Small intestine (tissue), 7 donors: ENCODE measurements around the gene APBB1IP. TPM values are rescaled to one million over a fixed set of nuclear protein-coding genes. Genes with fewer than 3 reads are reported as not detected.
"Not testable (repeated sequence)": the region's sequence is repeated elsewhere in the genome, so short reads cannot be mapped to it uniquely, and the experiment has no call there.

ENCODE experiments used
- DNase-seq, 2 donors: peaks; one replicate each; pipeline versions ENCODE4 v3.0.0 to v3.0.0-alpha.2; 2013
- FAIRE-seq: peaks from 2 replicates; lab custom pipeline; 2012; peaks lifted over from hg19 to GRCh38; lab: Jason Lieb, UNC
- H3K27ac ChIP-seq, 3 donors: one replicate each; pipeline ENCODE4 v1.5.1; 2013; ENCODE audit warnings: low read length in 2 of 3, mild to moderate bottlenecking in 2 of 3, control low read depth in 1 of 3, inconsistent platforms in 1 of 3, low read depth in 1 of 3, moderate library complexity in 1 of 3
- H3K27me3 ChIP-seq, 3 donors: one replicate each; pipeline ENCODE4 v1.6.1; 2013; ENCODE audit warnings: low read length in 3 of 3, inconsistent platforms in 1 of 3; ENCODE audit not compliant: control insufficient read depth in 3 of 3, insufficient read depth in 3 of 3
- H3K36me3 ChIP-seq, 3 donors: one replicate each; pipeline ENCODE4 v1.6.1; 2013; ENCODE audit warnings: low read length in 3 of 3, inconsistent platforms in 1 of 3, low read depth in 1 of 3, mild to moderate bottlenecking in 1 of 3, moderate library complexity in 1 of 3; ENCODE audit not compliant: control insufficient read depth in 3 of 3, insufficient read depth in 2 of 3
- H3K4me1 ChIP-seq, 3 donors: one replicate each; pipeline ENCODE4 v1.6.1; 2013; ENCODE audit warnings: low read length in 2 of 3, inconsistent platforms in 1 of 3, low read depth in 1 of 3, mild to moderate bottlenecking in 1 of 3, moderate library complexity in 1 of 3; ENCODE audit not compliant: control insufficient read depth in 3 of 3, insufficient read depth in 2 of 3
- H3K4me3 ChIP-seq, 3 donors: one replicate each; pipeline ENCODE4 v1.5.1; 2013; ENCODE audit warnings: low read length in 3 of 3, control low read depth in 1 of 3, inconsistent platforms in 1 of 3, low read depth in 1 of 3, mild to moderate bottlenecking in 1 of 3, moderate library complexity in 1 of 3
- H3K9me3 ChIP-seq, 2 donors: one replicate each; pipeline ENCODE4 v1.6.1; 2013; ENCODE audit warnings: low read depth in 1 of 2, low read length in 1 of 2; ENCODE audit not compliant: control insufficient read depth in 2 of 2, insufficient read depth in 1 of 2
- WGBS, 3 donors: extraction: QIAGEN DNeasy Blood & Tissue Kit; methylation state at CpG; one replicate each; pipeline ENCODE4 v1.1.7; 2013; 5-methylcytosine and 5-hydroxymethylcytosine counted together
- polyA plus RNA-seq, 4 donors: library from polyadenylated mRNA; stranded (reverse) in 3 of 4; unstranded in 1 of 4; fragments of 200-250 nt in 3 of 4; fragments of 120-200 nt in 1 of 4; gene quantifications; one replicate each; pipeline versions ENCODE4 v1.2.1 to v1.2.3, GENCODE V29; 2013
- donor health status: healthy with polysubstance abuse.
- donor health status: control.
- donor health status: control.
- donor health status: Bipolar disorder and iron deficiency.
- donor health status: healthy.

APBB1IP gene
- polyA plus RNA-seq, 4 donors: 1.1 to 4.6 (median 2.9) TPM

DNA sequence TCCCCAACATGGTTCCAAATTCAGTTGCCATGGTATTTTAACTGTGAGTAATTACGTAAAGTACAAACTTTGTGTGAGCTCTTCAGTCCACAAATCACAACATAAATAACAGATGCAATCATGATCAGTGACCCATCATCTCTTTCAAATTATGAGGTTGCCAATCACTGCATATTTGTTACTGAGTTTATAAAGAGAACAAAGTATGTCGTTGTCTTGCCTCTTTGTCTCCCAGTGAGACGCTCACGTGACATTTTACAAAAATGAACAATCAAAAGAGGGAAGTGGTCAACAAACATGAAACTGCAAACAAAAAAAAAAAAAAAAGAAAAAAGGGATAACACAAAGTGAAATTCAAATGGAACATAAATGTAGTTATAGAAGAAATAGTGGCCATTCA, 136.6 kb downstream of the APBB1IP start:
- DNase-seq (no peak), FAIRE-seq (no peak)
- Histone ChIP-seq H3K36me3 (no peaks in the 10 kb centered on the region), H3K4me3 (no peak overlapping the region), H3K27ac (no peak overlapping the region), H3K9me3 (peaks cover 0 to 6% of the 10 kb centered on the region in 2 donors), H3K27me3 (no peaks in the 10 kb centered on the region), H3K4me1 (no peaks in the 10 kb centered on the region)
- 70 to 92% (median 80%) methylated on average over 4 of the region's 4 CpGs for WGBS, 3 donors

DNA sequence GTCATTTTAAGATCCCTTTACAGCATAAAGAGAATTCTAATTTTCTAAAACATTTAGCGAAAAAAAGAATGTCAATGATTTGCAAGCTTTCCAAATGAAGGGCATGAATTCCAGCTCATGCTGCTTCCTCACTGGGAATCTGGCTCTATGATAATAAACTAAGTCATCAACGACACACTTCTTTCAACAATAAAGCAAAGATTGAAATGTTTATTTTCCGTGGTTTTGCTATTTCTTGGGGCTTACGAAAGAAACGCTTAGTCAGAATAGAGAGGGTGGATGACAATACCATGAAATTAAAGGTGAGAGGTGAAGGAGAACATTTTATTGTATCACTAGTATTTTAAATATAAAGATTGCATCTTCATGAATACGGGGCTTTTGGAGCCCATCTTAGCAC, 140.2 kb downstream of the APBB1IP start:
- H3K36me3 ChIP-seq, H3K9me3 ChIP-seq, H3K4me3 ChIP-seq, H3K27me3 ChIP-seq, H3K4me1 ChIP-seq, FAIRE-seq, H3K27ac ChIP-seq, DNase-seq: not testable (repeated sequence)
- 79 to 89% (median 85%) methylated on average over 6 of the region's 6 CpGs for WGBS, 3 donors

DNA sequence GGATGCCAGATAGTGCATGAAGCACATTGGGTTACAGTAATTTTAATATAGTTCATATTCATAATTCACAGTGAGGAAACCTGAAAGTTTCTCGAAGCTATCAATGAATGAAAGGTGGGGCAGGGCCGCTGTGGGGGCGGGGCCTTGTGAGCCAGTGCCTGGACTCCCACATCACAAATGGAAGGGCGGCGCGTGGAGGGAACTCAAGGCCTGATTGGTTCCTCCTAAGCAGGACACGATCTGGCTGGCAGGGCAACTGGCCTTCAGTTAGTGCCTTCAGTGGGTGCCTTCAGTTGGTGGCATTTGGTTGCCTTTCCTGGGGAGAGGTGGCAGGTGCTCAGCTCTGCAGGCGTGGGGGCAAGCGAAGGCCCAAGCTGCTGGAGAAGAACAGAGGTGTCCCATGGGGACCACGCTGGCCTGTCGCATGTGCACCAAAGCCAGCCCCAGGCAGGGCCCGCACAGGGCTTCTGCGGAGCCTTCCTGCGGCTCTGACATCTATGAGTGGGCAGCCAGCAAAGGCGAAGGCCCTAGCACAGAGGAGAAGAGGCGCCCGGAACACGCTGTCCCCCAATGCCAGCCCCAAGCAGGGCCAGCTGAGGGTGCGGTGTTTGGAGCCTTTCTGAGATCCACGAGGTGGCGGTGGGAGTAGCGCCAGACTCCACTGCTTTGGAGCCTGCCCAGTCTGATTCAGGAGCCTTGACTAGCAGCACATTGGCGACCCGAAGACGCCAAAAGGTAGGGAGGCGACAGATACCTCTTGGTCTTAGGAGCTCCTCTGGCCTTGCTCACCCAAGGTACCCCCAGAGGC, 141.3 kb downstream of the APBB1IP start:
- no peaks in the 10 kb centered on the region for H3K36me3 ChIP-seq
- FAIRE-seq (no peak), DNase-seq (no peak)
- H3K4me1 ChIP-seq: no peaks in the 10 kb centered on the region
- H3K4me3 ChIP-seq: no peak overlapping the region
- H3K9me3 ChIP-seq: peaks cover 0 to 6% of the 10 kb centered on the region in 2 donors
- WGBS, 3 donors: 88 to 93% (median 92%) methylated on average over 26 of the region's 26 CpGs
- H3K27ac ChIP-seq: no peak overlapping the region
- no peaks in the 10 kb centered on the region for H3K27me3 ChIP-seq

DNA sequence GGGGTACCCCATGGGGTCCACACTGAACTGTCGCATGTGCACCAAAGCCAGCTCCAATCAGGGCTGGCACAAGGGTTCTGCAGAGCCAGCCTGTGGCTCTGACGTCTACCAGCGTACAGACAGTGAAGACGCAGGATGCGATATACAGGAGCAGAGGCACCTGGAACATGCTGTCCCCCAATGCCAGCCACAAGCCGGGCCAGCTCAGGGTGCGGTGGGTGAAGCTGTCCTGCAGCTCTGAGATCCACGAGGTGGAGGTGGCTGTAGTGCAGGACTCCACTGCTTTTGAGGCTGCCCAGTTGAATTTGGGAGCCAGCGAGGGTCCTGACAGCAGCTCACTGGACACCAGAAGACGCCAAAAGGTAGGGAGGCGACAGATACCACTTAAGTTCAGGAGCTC, 148.1 kb downstream of the APBB1IP start:
- H3K4me1 ChIP-seq: no peaks in the 10 kb centered on the region
- H3K36me3 ChIP-seq: no peaks in the 10 kb centered on the region
- H3K4me3 ChIP-seq: no peak overlapping the region
- H3K27me3 ChIP-seq: no peaks in the 10 kb centered on the region
- FAIRE-seq (no peak), DNase-seq (no peak)
- 88 to 94% (median 91%) methylated on average over 11 of the region's 11 CpGs for WGBS, 3 donors
- no peaks in the 10 kb centered on the region for H3K9me3 ChIP-seq
- H3K27ac ChIP-seq: no peak overlapping the region

DNA sequence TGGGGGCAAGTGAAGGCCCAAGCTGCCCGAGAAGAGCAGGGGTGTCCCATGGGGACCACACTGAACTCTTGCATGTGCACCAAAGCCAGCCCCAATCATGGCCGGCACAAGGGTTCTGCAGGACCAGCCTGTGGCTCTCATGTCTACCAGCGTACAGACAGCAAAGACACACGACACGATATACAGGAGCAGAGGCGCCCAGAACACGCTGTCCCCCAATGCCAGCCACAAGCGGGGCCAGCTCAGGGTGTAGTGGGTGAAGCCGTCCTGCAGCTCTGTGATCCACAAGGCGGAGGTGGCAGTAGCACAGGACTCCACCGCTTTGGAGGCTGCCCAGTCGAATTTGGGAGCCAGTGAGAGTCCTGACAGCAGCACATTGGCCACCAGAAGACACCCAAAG, 150.5 kb downstream of the APBB1IP start:
- no peak for DNase-seq
- FAIRE-seq: no peak
- WGBS, 3 donors: 93 to 94% (median 93%) methylated on average over 12 of the region's 12 CpGs

GRCh38 chr10:26589813-26590212, 151.7 kb downstream of the APBB1IP start:
- 75 to 88% (median 81%) methylated on average over 5 of the region's 5 CpGs for WGBS, 3 donors

More for the DNA sequence above, 150.5 kb downstream of the APBB1IP start:
- Histone ChIP-seq H3K9me3 (no peaks in the 10 kb centered on the region), H3K36me3 (no peaks in the 10 kb centered on the region), H3K4me1 (no peaks in the 10 kb centered on the region), H3K27me3 (no peaks in the 10 kb centered on the region), H3K27ac (no peak overlapping the region), H3K4me3 (no peak overlapping the region)

DNA sequence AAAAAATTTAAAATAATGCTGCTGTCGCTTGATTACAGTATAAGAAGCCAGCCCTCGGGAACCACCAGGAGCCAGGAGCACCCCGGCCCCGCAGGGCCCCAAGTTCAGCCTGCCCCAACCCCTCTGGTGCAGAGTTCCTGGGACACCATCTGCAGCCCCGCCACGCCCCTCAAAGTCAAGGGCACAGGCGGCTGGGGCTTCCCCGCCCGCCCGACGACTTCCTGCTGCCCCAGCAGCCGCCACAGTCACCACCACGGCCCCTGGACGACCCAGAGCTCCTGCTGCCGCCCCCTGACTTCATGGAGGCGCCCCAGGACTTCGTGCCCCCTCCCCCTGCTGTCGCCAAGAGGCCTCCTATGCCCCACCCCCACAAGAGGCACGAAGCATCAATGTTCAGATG, 155.8 kb downstream of the APBB1IP start:
- H3K27ac ChIP-seq: no peak overlapping the region
- no peaks in the 10 kb centered on the region for H3K27me3 ChIP-seq
- H3K9me3 ChIP-seq: no peaks in the 10 kb centered on the region
- WGBS, 3 donors: 21 to 37% (median 25%) methylated on average over 19 of the region's 19 CpGs
- DNase-seq (peak; percentile 47 to 51), FAIRE-seq (no peak)
- H3K4me3 ChIP-seq: no peak overlapping the region
- no peaks in the 10 kb centered on the region for H3K4me1 ChIP-seq
- no peaks in the 10 kb centered on the region for H3K36me3 ChIP-seq

More at GRCh38 chr10:26589813-26590212, 151.7 kb downstream of the APBB1IP start:
- H3K36me3 ChIP-seq, H3K4me1 ChIP-seq, FAIRE-seq, H3K4me3 ChIP-seq, H3K27me3 ChIP-seq, H3K27ac ChIP-seq, DNase-seq, H3K9me3 ChIP-seq: not testable (repeated sequence)

GRCh38 chr10:26603283-26603682, 165.1 kb downstream of the APBB1IP start:
- not testable (repeated sequence) for H3K4me1 ChIP-seq, H3K27ac ChIP-seq, H3K36me3 ChIP-seq, H3K27me3 ChIP-seq, H3K9me3 ChIP-seq, H3K4me3 ChIP-seq
- WGBS, 3 donors: 33 to 74% (median 42%) methylated on average over 2 of the region's 2 CpGs
- DNase-seq (peak in 1 of 2 donors; percentile 55), FAIRE-seq (peak; percentile 95)
